KG1 (cell line): ENCODE results near the gene ZBTB7C.
"Not testable (repeated sequence)": the region's sequence is repeated elsewhere in the genome, so short reads cannot be mapped to it uniquely, and the experiment has no call there.

Experiments used
- DNase-seq: peaks from one replicate; lab custom pipeline; 2025; lab: John Stamatoyannopoulos, UW

ZBTB7C gene

DNA sequence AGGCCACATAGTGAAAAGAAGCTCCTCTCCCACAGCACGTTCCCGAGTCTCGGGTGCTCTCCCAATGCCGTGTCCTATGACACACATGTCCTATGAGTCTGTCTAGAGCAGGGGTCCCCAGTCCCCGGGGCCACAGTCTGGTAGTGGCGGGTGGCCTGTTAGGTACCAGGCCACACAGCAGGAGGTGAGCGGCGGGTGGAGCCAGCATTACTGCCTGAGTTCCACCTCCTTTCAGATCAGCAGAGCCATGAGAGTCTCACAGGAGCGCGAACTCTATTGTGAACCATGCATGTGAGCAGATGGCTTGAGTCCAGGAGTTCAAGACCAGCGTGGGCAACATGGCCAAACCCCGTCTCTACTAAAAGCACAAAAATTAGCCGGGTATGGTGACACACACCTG lies 112.6 kb downstream of the ZBTB7C start:
- DNase-seq = no peak

DNA sequence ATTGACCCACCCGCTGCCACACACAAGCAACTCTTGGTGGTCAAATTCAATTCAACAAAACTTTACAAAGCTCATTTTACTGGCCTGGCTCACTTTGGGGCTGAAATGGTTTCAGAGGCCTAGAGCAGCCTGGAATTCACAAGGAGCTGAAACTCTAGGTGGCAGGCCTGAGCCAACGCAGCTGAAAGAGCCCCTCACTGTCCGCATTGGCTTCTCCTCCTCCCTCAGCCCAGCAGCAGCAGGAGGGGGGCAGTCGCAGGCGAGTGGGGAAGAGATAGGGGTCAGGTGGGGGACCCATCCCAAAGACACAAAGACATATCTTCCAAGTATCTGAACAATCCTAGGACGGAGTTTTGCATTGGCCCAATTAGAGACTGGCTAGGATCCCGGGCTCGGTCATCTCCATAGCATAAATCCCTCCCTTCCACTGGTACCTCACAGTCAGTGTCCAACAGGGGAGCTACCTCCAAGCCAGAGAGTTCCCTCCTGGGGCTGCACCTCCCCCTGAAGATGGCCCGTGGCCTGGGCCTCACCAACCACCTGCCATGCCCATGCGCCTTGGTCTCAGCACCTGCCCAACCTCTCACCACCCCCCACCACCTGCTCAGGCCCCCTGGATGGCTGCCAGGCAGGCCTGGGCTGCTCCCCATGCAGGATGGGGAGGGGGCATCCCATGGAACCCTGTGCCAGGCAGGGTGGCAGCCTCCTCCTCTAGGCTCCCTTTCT lies 113.4 kb downstream of the ZBTB7C start:
- DNase-seq = no peak

DNA sequence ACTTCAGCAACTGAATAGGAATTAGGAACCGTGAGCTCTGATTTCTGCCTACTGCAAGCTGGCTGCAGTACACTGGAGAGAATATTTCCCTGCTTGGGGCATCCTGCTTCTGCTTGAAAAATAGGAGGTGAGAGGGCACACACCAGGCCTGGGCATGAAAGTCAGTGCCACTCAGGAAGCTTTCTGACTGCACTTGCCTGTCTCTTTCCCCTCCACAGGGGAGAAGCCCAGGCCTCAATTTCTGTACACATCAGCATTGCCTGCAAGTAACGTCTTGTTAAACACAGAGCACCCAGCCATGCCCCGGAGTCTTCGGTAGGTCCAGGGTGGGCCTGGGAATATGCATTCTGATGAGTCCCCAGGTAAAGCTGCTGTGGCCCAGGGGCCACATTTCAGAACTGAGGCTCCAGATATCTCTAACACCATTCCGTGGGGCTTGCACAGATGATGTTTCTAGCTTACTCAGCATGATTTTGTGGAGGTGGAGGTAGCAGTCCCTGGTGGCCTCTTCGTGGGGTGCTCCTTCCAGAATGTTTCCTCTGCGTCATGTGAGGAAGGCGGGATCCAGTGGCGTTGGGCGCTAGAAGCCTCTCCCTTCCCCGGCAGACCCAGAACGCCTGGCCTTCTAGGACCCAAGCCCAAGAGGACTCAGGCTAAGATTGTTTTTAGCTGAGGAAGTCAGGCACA lies 114.1 kb downstream of the ZBTB7C start:
- no peak for DNase-seq

DNA sequence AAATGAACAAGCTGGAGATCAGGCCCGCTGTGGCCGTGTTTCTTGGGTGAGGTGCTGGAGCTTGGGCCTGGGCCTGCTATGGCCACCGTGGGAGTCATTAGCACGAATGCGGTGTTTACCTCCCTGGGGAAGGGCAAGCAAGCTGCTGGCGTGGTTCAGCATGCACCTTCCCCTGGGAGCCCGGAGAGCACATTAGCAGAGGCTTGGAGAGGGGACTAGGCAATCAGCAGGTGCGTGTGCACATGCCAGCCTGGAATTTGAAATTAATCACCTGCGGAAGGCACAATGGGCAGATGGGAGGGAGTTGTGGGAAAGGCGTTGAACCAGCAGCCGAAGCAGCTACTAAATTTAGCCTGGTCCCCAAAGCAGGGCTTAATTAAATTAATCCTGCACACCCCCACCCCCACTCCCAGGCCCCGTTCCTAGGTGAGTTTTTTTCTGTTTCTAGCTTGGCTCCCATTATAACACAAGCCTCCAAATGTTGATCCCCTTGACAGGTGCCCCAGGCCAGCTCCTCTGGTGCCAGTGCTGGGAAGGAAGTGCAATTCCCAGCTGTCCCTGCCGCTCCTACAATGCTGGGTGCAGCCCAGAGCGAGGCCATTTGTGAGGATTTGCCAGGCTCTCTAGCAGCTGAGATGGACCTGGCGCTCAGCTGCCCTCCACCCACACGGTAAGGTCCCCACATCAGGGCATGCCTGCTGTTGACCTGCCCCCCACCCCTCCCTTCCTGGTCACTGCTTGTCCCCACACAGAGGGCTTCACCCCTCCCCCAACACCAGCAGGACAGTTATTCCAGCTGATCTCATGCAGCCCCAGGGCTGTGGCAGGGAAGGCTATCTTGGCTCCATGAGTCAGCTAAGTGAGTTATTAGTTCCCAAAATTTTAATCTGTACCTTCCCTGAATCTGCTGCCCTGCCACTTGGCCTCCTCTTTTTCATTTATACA lies 115.0 kb downstream of the ZBTB7C start:
- no peak for DNase-seq

DNA sequence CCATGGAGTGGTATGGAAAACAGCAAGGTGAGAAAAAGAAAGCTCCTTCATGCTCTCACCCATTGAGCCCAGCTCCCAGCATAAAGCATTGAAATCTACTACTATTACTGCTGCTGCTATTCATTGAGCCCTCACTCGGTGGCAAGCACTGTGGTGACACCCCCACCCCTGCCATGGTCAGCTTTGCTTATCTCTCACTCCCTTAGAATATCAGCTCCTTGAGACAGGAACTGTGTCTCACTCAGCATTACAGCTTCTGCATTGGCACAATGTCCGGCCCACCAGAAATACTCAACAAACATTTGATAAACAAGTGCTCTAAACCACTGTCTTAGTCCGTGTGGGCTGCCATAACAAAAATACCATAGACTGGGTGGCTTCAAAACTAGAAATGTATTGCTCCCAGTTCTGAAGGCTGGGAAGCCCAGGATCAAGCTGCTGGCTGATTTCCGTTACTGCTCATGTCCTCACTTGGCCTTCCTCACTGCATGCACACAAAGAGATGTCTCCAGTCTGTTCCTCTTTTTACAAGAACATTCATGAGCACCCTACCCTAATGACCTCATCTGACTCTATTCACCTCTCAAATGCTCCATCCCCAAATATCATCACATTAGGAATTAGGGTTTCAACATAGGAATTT lies 116.3 kb downstream of the ZBTB7C start:
- no peak for DNase-seq

DNA sequence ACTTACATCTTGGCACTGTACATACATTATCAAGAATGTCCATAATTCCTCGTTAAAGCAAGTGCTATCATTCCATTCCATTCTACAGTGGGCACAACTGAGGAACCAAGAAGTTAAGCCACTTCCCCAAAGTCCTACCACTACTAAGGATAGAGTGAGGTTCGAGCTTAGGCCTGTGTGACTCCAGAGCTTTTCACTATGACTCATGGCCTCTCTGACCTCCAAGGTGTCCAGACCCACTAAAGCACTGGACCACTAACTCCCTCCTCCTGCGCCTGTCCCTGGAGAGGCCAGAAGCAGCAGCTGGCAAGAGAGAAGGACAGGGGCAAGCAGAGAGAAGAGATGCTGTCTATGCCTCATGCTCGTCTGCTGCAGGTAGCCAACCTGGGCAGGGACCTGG lies 117.0 kb downstream of the ZBTB7C start:
- DNase-seq = no peak

DNA sequence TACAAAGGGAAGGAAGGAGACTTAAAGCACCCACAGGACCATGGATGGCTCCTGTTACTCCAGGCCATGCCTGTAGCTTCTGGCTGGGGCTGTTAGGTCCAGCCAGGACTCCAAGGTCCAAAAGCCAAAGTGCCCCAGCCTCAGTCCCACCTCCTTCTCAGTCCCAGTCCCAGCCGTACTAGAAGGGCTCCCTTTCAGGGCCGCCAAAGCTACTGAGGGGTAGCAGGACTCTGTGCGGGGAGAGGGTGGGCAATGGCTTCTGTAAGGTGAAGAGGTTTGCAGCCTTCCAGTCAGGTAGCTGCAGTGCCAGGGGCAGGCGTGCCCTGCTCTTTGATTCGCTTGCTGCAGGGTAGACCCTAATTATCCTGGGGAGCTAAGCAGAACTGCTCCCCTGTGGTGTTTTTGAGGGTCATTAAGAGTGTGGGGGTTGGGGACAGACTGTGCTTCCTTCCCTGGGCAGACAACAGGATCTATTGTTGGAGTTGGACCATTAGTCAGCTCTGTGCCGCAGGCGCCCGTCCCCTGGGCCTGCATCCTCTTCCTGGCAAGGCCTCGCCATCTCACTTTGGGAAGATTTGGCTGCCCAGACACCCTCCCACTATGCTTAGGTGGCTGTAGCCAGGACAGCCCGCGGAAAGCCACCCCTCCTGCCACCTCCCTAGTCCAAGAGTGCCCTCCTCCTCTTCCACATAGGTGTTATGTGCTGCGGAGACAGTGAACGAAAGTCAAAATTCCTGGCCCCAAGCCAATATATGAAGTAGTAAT lies 118.8 kb downstream of the ZBTB7C start:
- DNase-seq = no peak

DNA sequence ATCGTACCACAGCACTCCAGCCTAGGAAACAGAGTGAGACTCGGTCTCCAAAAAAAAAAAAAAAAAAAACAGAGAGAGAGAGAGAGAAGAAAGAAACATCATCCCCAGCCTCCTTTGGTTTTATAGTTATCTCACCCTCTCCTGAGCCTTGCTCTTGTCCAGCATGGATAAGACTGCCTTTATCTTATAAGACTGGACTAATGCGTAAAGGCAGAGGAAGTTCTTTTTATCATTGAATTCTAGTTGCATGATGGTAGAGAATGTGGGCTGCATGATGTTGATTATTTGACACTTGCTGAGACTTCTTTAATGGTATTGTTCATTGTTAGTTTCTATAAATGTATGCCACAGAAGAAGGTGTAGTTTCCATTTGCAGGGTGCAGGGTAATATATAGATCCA lies 124.4 kb downstream of the ZBTB7C start:
- no peak for DNase-seq

DNA sequence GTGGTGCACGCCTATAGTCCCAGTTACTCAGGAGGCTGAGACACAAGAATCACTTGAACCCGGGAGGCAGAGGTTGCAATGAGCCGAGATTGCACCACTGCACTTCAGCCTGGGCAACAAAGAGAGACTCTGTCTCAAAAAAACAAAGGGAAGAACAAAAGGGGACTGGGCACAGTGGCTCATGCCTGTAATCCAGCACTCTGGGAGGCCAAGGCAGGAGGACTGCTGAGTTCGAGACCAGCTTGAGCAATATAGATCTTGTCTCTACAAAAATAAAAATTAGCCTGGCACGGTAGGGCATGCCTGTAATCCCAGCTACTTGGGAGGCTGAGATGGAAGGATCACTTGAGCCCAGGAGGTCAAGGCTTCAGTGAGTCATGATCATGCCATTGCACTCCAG lies 125.2 kb downstream of the ZBTB7C start:
- DNase-seq = not testable (repeated sequence)

DNA sequence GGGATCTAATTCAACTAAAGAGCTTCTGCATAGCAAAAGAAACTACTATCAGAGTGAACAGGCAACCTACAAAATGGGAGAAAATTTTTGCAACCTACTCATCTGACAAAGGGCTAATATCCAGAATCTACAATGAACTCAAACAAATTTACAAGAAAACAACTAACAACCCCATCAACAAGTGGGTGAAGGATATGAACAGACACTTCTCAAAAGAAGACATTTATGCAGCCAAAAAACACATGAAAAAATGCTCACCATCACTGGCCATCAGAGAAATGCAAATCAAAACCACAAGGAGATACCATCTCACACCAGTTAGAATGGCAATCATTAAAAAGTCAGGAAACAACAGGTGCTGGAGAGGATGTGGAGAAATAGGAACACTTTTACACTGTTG lies 127.7 kb downstream of the ZBTB7C start:
- not testable (repeated sequence) for DNase-seq

DNA sequence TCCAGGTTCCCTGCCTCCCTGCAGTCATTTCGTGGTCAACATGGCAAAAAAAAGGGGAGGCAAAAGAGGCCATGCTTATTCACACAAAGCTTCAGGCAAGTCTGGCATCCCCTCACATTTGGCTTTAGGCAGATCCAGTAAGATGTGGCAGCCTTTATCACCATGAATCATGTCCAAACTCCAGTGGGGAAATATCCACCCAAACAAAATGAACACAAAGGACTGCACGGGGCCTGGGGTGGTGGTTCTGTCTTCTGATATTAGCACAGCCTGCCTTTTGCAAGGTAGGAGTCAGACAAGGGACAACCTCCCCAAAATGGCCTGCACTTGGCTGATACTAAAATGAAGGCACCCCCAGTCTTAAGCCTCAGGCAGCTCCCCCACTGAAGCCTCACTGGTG lies 129.9 kb downstream of the ZBTB7C start:
- DNase-seq = no peak

DNA sequence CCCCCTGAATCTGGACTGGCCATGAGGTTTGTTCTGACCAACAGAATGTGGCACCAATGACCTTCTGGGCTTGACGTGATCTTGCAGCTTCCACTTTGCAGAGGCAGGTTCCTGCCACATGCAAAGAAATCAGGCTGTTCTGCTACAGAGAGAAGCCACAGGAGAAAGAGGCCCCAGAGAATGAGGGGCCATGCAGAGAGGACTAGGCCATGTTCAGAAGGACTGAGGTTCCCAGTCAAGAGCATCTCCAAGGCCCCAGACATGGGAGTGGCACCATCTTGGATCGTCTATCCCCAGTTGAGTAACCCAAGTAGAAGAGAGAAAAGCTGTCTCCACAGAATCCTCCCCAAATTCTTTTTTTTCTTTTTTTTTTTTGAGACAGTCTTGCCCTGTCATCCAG lies 131.1 kb downstream of the ZBTB7C start:
- no peak for DNase-seq

DNA sequence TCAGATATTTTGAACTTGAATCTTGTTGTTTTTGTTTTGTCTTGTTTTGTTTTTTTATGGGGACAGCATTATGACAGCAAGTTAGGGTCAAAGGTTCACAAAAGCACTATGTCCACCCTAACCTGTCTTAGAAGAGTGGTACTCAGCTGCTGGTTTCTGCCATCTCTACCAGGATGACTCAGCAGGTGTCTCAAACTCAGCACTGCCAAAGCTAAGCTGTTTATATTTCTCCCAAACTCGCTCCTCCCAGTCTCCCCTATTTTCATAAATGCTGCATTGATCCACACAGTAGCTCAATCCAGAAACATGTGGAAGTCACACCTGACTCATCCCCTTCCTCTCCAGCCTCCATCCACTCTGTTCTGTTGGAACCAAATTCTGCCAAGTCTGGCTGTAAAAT lies 134.9 kb downstream of the ZBTB7C start:
- DNase-seq = no peak

DNA sequence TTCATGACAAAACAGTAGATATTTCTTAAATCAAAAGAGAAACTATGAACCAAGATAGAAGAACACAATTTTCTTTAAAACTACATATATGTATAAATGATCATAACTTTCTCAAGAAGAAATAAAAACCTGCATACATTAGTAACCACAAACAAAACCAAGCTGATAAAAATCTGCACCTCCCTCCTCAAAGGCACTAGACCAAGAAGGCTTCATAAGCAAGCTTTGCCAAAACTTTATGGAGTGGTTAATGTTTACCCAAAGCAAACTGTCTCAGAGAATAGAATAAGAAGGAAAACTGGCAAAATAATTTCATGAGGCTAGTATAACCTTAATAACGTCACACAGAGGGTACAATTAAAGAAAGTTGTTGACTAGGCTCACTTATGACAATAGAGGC lies 138.3 kb downstream of the ZBTB7C start:
- no peak for DNase-seq

DNA sequence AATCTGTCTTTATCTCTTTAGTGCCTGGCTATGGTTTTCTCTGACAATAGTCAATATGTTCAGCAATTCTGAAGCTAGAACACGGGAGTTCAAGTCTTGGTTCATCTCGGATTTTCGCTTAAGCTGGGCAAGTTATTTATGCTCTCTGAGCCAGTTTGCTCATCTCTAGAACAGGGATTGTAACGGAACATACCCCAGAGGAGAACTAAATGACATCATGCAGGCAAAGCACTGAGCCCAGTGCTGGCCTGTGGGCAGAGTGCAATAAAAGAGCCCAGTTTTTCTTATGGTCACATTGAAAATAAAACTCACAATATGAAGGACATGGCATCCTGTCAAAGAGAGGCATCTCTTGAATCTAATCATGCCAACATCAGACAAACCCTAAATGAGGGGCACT lies 143.9 kb downstream of the ZBTB7C start:
- DNase-seq = no peak

DNA sequence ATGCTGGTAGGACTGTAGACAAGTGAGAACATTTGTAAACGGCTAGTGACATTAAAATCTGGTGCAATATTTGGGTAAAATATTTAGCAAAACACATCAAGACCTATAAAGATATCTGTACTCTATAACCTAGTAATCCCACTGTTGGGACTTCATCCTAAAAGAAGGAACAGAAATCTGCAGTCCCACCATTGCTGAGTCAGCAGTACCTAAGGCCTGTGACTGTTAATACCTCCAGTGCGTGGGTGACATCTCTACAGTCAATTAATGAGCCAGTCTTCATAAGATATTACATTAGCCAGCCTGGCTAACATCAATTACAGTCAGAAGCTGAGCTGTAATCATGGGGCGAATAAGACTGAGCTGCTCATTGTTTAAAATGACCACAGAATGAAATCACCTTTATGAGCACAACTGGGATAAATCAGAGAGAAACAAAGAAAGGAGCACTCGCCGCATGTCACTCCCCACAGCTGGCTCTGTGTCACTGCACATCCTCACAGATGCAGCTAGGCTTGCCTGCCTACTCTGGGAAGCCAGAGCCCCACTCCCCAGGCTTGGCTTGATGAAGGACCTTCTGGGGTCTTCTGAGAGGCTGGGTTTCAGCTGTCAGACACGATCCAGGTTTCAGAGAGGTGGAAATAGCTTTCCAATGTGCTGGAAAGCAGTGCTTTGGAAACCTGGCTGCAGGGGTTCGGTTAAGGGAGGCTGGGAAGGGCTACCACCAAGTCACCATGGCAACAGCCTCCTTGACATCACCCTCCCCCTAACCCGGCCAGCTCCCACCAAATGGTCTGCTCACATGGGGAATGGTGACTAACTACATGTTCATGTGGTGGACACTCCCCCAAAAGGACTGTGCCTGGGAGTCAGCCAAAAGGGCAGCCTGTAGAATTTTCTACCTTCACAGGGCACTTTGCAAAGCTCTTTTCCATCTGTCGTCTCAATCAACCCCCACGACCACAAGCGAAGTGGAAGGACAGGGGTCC lies 145.0 kb downstream of the ZBTB7C start:
- no peak for DNase-seq

DNA sequence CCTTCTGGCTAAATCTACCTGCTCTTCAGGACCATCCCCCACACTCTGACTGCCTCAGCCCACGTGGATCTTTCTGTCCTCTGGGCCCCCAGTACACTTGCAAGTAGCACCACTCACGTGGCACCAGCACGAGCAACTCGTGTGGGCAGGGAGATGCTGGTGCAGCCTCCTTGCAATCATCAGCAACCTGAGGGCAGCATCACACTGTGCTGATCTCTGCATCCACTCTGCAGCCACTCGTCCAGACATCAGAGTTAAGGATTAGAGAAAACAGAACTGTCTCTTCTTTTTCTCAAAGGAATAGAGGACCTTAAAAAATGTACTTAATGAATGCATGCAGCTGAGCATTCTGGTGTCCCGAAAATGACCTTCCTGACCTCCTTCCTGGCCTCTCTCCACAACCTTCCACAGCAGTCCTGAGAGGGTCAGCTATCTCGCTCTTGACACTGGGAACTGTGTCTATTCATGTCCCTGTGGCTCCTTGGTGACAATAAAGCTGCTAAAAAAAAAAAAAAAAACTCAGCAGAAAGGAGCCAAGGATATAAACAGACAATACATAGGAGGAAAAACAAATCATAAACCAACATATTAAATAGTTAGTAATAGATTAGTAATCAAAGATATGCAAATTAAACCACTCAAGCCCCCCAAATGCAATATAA lies 145.9 kb downstream of the ZBTB7C start:
- DNase-seq = no peak

DNA sequence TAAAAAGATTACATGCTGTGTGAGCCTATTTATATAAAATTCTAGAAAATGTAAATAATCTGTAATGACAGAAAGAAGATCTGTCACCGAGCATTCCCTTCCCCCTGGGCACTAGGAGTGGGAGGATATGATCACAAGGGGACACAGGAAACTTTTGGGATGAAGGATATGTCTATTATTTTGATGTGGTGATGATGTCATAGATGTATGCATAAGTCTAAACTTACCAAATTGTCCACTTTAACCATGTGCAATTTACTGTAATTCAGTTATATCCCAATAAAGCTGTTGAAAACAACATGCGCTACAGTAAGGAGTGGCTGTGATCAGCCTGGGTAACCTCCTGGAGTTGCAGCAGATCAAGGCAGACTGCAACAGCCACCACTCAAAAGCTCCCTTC lies 148.9 kb downstream of the ZBTB7C start:
- DNase-seq = no peak

DNA sequence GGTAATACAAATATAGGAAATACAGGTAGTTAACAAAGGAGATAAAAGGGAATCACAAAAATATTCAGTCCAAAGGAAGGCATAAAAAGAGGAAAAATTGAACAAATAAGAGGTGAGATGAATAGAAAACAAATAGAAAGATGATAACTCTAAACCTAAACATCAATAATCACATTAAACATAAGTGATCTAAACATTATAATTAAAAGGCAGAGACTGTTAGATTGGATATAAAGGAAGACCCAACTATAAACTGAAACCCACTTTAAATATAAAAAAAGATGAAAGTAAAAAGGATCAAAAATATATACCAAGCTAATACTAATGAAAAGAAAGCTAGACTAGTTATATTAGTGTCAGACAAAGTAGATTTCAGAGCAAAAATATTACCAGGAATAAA lies 152.3 kb downstream of the ZBTB7C start:
- no peak for DNase-seq
